Measurements from ENCODE around the gene SPDYE6. TPM values are rescaled to one million over a fixed set of nuclear protein-coding genes. Genes with fewer than 3 reads are reported as not detected.
"Not testable (repeated sequence)": the region's sequence is repeated elsewhere in the genome, so short reads cannot be mapped to it uniquely, and the experiment has no call there.

Gene SPDYE6
- total RNA-seq, result not detected in 2 replicates

- not testable (repeated sequence) for DNase-seq
Measured at GRCh38 chr7:102356344-102356743, at the start of gene SPDYE6. Gene SPDYE6, minus strand, starts transcription at chr7:102356444. Its CDS starts 421 bp downstream, at chr7:102356023.

- not testable (repeated sequence) for DNase-seq
Measured at GRCh38 chr7:102404862-102405188, 48.6 kb upstream of the SPDYE6 start.

- DNase-seq, result peak; percentile 77
Measured at GRCh38 chr7:102404005-102404861, 48.0 kb upstream of the SPDYE6 start.

- no peak for DNase-seq
Measured at GRCh38 chr7:102403563-102403962, 47.3 kb upstream of the SPDYE6 start.

- no peak for DNase-seq
Measured at GRCh38 chr7:102400360-102400759, 44.1 kb upstream of the SPDYE6 start.

GRCh38 chr7:102398543-102398942, 42.3 kb upstream of the SPDYE6 start:
- no peak for DNase-seq

- DNase-seq, result no peak
Measured at GRCh38 chr7:102396710-102397019, 40.4 kb upstream of the SPDYE6 start.

GRCh38 chr7:102395873-102396709, 39.8 kb upstream of the SPDYE6 start, which contains the start of gene PRKRIP1:
Gene PRKRIP1, plus strand, starts transcription at chr7:102396363. Its CDS starts 49 bp downstream, at chr7:102396412.
- peak; percentile 93 for DNase-seq

- no peak for DNase-seq
Measured at GRCh38 chr7:102395592-102395872, 39.3 kb upstream of the SPDYE6 start.

- no peak for DNase-seq
Measured at GRCh38 chr7:102393467-102393866, 37.2 kb upstream of the SPDYE6 start.

- no peak for DNase-seq
Measured at GRCh38 chr7:102392330-102392729, 36.1 kb upstream of the SPDYE6 start.

GRCh38 chr7:102390697-102391484, 34.6 kb upstream of the SPDYE6 start:
- peak; percentile 91 for DNase-seq

GRCh38 chr7:102389810-102390209, 33.6 kb upstream of the SPDYE6 start:
- no peak for DNase-seq

GRCh38 chr7:102387064-102387463, 30.8 kb upstream of the SPDYE6 start:
- no peak for DNase-seq

GRCh38 chr7:102381696-102382425, 25.6 kb upstream of the SPDYE6 start:
- not testable (repeated sequence) for DNase-seq

GRCh38 chr7:102380837-102381236, 24.6 kb upstream of the SPDYE6 start:
- DNase-seq, result not testable (repeated sequence)

- DNase-seq, result no peak
Measured at GRCh38 chr7:102376964-102377466, 20.8 kb upstream of the SPDYE6 start.

GRCh38 chr7:102372796-102373195, 16.6 kb upstream of the SPDYE6 start:
- not testable (repeated sequence) for DNase-seq

GRCh38 chr7:102370038-102370437, 13.8 kb upstream of the SPDYE6 start:
- not testable (repeated sequence) for DNase-seq

GRCh38 chr7:102365390-102365789, 9.1 kb upstream of the SPDYE6 start:
- DNase-seq, result not testable (repeated sequence)

GRCh38 chr7:102364394-102364886, 8.2 kb upstream of the SPDYE6 start:
- DNase-seq, result not testable (repeated sequence)

All from dermis blood vessel endothelial cell (primary cell).